H9 (cell line): Measurements from ENCODE around the gene BOD1L1. TPM values are rescaled to one million over a fixed set of nuclear protein-coding genes. Genes with fewer than 3 reads are reported as not detected.
A peak's percentile ranks its signal among the peaks of the same experiment; 100 is the strongest.

Experiments
- DNase-seq: peaks from one replicate; pipeline ENCODE4 v3.0.0-alpha.2; 2017
- H2AFZ ChIP-seq: one replicate; pipeline ENCODE4 v1.6.1; 2013; ENCODE audit warnings: mild to moderate bottlenecking, low read length, control low read depth, moderate library complexity
- H2AK5ac ChIP-seq: 2 replicates; pipeline ENCODE4 v1.6.1; 2013; ENCODE audit warnings: low read length, control low read depth, mixed read lengths; ENCODE audit not compliant: insufficient read length
- H2BK120ac ChIP-seq: one replicate; pipeline ENCODE4 v1.6.1; 2013; ENCODE audit warnings: low read depth, mild to moderate bottlenecking, low read length, control low read depth, inconsistent platforms; ENCODE audit not compliant: poor library complexity, severe bottlenecking
- H2BK12ac ChIP-seq: 2 replicates; pipeline ENCODE4 v1.6.1; 2013; ENCODE audit warnings: low read length, control low read depth, mixed read lengths, low read depth; ENCODE audit not compliant: insufficient read length
- H2BK15ac ChIP-seq: 2 replicates; pipeline ENCODE4 v1.6.1; 2013; ENCODE audit warnings: low read depth, low read length, control low read depth
- H2BK20ac ChIP-seq: one replicate; pipeline ENCODE4 v1.6.1; 2013; ENCODE audit warnings: low read depth, mild to moderate bottlenecking, low read length, control low read depth, inconsistent platforms; ENCODE audit not compliant: poor library complexity, severe bottlenecking
- H2BK5ac ChIP-seq: 2 replicates; pipeline ENCODE4 v1.6.1; 2013; ENCODE audit warnings: low read length, control low read depth, mixed read lengths; ENCODE audit not compliant: insufficient read length
- H3K14ac ChIP-seq: 2 replicates; pipeline ENCODE4 v1.6.1; 2013; ENCODE audit warnings: low read length, control low read depth; ENCODE audit not compliant: insufficient read depth
- H3K18ac ChIP-seq: 2 replicates; pipeline ENCODE4 v1.6.1; 2013; ENCODE audit warnings: low read depth, mild to moderate bottlenecking, mixed read lengths, low read length, control low read depth; ENCODE audit not compliant: insufficient read length
- H3K23ac ChIP-seq: 2 replicates; pipeline ENCODE4 v1.6.1; 2013; ENCODE audit warnings: low read length, control low read depth, mixed read lengths, low read depth; ENCODE audit not compliant: insufficient read length
- H3K23me2 ChIP-seq: 2 replicates; pipeline ENCODE4 v1.6.1; 2013; ENCODE audit warnings: low read depth, mild to moderate bottlenecking, mixed read lengths, low read length, control low read depth; ENCODE audit not compliant: insufficient read length, poor library complexity, severe bottlenecking
- H3K27ac ChIP-seq: 2 replicates; pipeline ENCODE4 v1.5.1; 2013; ENCODE audit warnings: low read length, control low read depth, mixed read lengths, low read depth; ENCODE audit not compliant: insufficient read length
- H3K27me3 ChIP-seq: 2 replicates; pipeline ENCODE4 v1.6.1; 2013; ENCODE audit warnings: low read length, control low read depth, inconsistent platforms; ENCODE audit not compliant: insufficient read depth
- H3K4ac ChIP-seq: 2 replicates; pipeline ENCODE4 v1.6.1; 2013; ENCODE audit warnings: low read depth, mild to moderate bottlenecking, control low read depth, inconsistent platforms, low read length, moderate library complexity
- H3K4me1 ChIP-seq: 2 replicates; pipeline ENCODE4 v1.6.1; 2013; ENCODE audit warnings: low read length, control low read depth, inconsistent platforms; ENCODE audit not compliant: insufficient read depth
- H3K4me2 ChIP-seq: 2 replicates; pipeline ENCODE4 v1.6.1; 2013; ENCODE audit warnings: low read length, control low read depth, mixed read lengths; ENCODE audit not compliant: insufficient read length, insufficient read depth
- H3K56ac ChIP-seq: 2 replicates; pipeline ENCODE4 v1.6.1; 2013; ENCODE audit warnings: low read depth, mild to moderate bottlenecking, mixed read lengths, low read length, control low read depth; ENCODE audit not compliant: insufficient read length
- H3K79me1 ChIP-seq: 2 replicates; pipeline ENCODE4 v1.6.1; 2013; ENCODE audit warnings: low read depth, mild to moderate bottlenecking, moderate library complexity, low read length, control low read depth, inconsistent platforms; ENCODE audit not compliant: insufficient read depth, poor library complexity, severe bottlenecking
- H3K79me2 ChIP-seq: 2 replicates; pipeline ENCODE4 v1.6.1; 2013; ENCODE audit warnings: low read length, control low read depth, inconsistent platforms; ENCODE audit not compliant: insufficient read depth
- H3K9ac ChIP-seq: 2 replicates; pipeline ENCODE4 v1.6.1; 2013; ENCODE audit warnings: low read length, control low read depth, mixed read lengths; ENCODE audit not compliant: insufficient read length; ENCODE audit errors: extremely low read depth
- H3K9me3 ChIP-seq: one replicate; pipeline ENCODE4 v1.6.1; 2013; ENCODE audit warnings: low read depth, low read length, inconsistent platforms; ENCODE audit not compliant: control insufficient read depth
- H3T11ph ChIP-seq: one replicate; pipeline ENCODE4 v1.6.1; 2013; ENCODE audit warnings: mild to moderate bottlenecking, low read length, control low read depth, inconsistent platforms
- H4K20me1 ChIP-seq: one replicate; pipeline ENCODE4 v1.6.1; 2013; ENCODE audit not compliant: control insufficient read depth, insufficient read length, insufficient read depth
- H4K5ac ChIP-seq: 2 replicates; pipeline ENCODE4 v1.6.1; 2013; ENCODE audit warnings: low read depth, mild to moderate bottlenecking, mixed read lengths, low read length, control low read depth; ENCODE audit not compliant: insufficient read length
- H4K8ac ChIP-seq: replicated peaks from 2 replicates; pipeline ENCODE4 v1.6.1; 2013; ENCODE audit warnings: low read length, control low read depth, mixed read lengths, low read depth; ENCODE audit not compliant: insufficient read length
- H4K91ac ChIP-seq: 2 replicates; pipeline ENCODE4 v1.6.1; 2013; ENCODE audit warnings: low read depth, mild to moderate bottlenecking, moderate library complexity, mixed read lengths, low read length, control low read depth; ENCODE audit not compliant: insufficient read length
- H3K27ac Mint-ChIP-seq, 3 experiments: 2 replicates in 2 of 3; 3 replicates in 1 of 3; pipeline ENCODE4 v1.8.0; 2020 to 2021; ENCODE audit warnings: mixed read lengths in 3 of 3, mild to moderate bottlenecking in 1 of 3, moderate library complexity in 1 of 3
- H3K27me3 Mint-ChIP-seq: 2 replicates; pipeline ENCODE4 v1.8.0; 2021; ENCODE audit warnings: low read depth, mild to moderate bottlenecking, moderate library complexity, mixed read lengths
- H3K36me3 Mint-ChIP-seq, 3 experiments: 2 replicates in 2 of 3; 3 replicates in 1 of 3; pipeline ENCODE4 v1.8.0; 2020 to 2021; ENCODE audit warnings: low read depth in 3 of 3, mixed read lengths in 3 of 3; ENCODE audit not compliant: insufficient read depth in 1 of 3
- H3K4me1 Mint-ChIP-seq, 2 experiments: 2 replicates each; pipeline ENCODE4 v1.8.0; 2020; ENCODE audit warnings: mixed read lengths in 2 of 2
- H3K4me3 Mint-ChIP-seq, 2 experiments: 2 replicates in 1 of 2; 3 replicates in 1 of 2; pipeline ENCODE4 v1.8.0; 2020 to 2021; ENCODE audit warnings: mild to moderate bottlenecking in 2 of 2, mixed read lengths in 2 of 2, moderate library complexity in 1 of 2
- H3K9me3 Mint-ChIP-seq, 2 experiments: 2 replicates in 1 of 2; 3 replicates in 1 of 2; pipeline ENCODE4 v1.8.0; 2020; ENCODE audit warnings: mild to moderate bottlenecking in 2 of 2, mixed read lengths in 2 of 2, moderate library complexity in 1 of 2
- CTCF ChIP-seq: fragments of 200-600 bp; sonication (generic); conservative IDR thresholded peaks from 3 replicates; pipeline ENCODE4 v1.8.0; 2021; ENCODE audit warnings: antibody characterized with exemption, mild to moderate bottlenecking
- WGBS: extraction: QIAGEN DNeasy Blood & Tissue Kit; methylation state at CpG from one replicate; pipeline ENCODE4 v1.1.7; 2013; ENCODE audit warnings: missing lambda C conversion rate, low lambda C conversion rate, mixed read lengths; ENCODE audit not compliant: insufficient read length; ENCODE audit errors: extremely low coverage; 5-methylcytosine and 5-hydroxymethylcytosine counted together
- total RNA-seq: library from RNA; stranded (reverse); gene quantifications from 2 replicates; pipeline ENCODE4 v1.2.1, GENCODE V29; 2021

Gene BOD1L1
- total RNA-seq, 1 experiment from 2014 or later, result 37.8 TPM

- TF ChIP-seq CTCF, result no peak
- peaks cover 89% of the 10 kb centered on the region for H3K27me3 ChIP-seq
- H3K56ac ChIP-seq, result no peak overlapping the region
- H3K27ac ChIP-seq, result no peak overlapping the region
- H2BK120ac ChIP-seq, result no peak overlapping the region
- WGBS, result no CpG with 5 or more reads among the region's 23 CpGs
- H2BK5ac ChIP-seq, result no peak overlapping the region
- DNase-seq, result peak; percentile 32
- no peak overlapping the region for H2BK15ac ChIP-seq
- Mint-ChIP-seq H3K27me3 (peaks cover 97% of the 10 kb centered on the region), H3K4me3 (no peak overlapping the region; a peak in 1 of 5 replicates), H3K36me3 (no peaks in the 10 kb centered on the region; a peak in 1 of 7 replicates), H3K9me3 (peaks cover 7 to 8% of the 10 kb centered on the region in 2 experiments; a peak in 4 of 5 replicates), H3K27ac (no peak overlapping the region), H3K4me1 (peaks cover 33 to 49% of the 10 kb centered on the region in 2 experiments)
- H3K23ac ChIP-seq, result no peak overlapping the region
- H3T11ph ChIP-seq, result no peak overlapping the region
- no peak overlapping the region for H3K9ac ChIP-seq
- H3K9me3 ChIP-seq, result no peaks in the 10 kb centered on the region
- H2AFZ ChIP-seq, result no peak overlapping the region
- H3K14ac ChIP-seq, result no peak overlapping the region
- H4K20me1 ChIP-seq, result peaks cover 3% of the 10 kb centered on the region
- H3K18ac ChIP-seq, result no peak overlapping the region
- H4K5ac ChIP-seq, result no peak overlapping the region
- H3K4me1 ChIP-seq, result no peaks in the 10 kb centered on the region
- peaks cover 16% of the 10 kb centered on the region for H3K23me2 ChIP-seq
- no peaks in the 10 kb centered on the region for H3K79me2 ChIP-seq
- no peak overlapping the region for H2BK20ac ChIP-seq
- no peak overlapping the region for H2BK12ac ChIP-seq
- H3K79me1 ChIP-seq, result no peaks in the 10 kb centered on the region
- H4K8ac ChIP-seq, result no peak overlapping the region
- no peak overlapping the region for H4K91ac ChIP-seq
- peak overlapping the region; percentile 17 for H3K4me2 ChIP-seq
- H2AK5ac ChIP-seq, result no peak overlapping the region
- H3K4ac ChIP-seq, result no peak overlapping the region
Measured at GRCh38 chr4:13540446-13541175, 86.9 kb downstream of the BOD1L1 start.
